K562 (cell line): ENCODE results near the gene ANK3. TPM values are rescaled to one million over a fixed set of nuclear protein-coding genes. Genes with fewer than 3 reads are reported as not detected.

Source experiments
- ATAC-seq: fragments of 200-7000 bp; cut with Tn5 transposase; 3 replicates; pipeline ENCODE4 v1.9.1; 2020; ENCODE audit warnings: moderate library complexity
- BruUV-seq: library from RNA; stranded (reverse); fragments of 400-500 nt; replicated peaks from 2 replicates; lab custom pipeline; 2021; lab: Mats Ljungman, UMichigan
- CTCF ChIA-PET: fragments of 300-600 bp; formaldehyde crosslinking; extraction: SDS; loops from one replicate; lab custom pipeline; 2021; ENCODE audit warnings: low intra/inter-chr PET ratio; lab: Yijun Ruan, JAX
- POLR2A ChIA-PET: fragments of 300-600, 350-650 bp; sonication (Branson Sonifier 250); formaldehyde crosslinking; extraction: SDS; loops from one replicate; lab custom pipeline; 2021; ENCODE audit warnings: antibody characterized with exemption, inconsistent platforms; lab: Yijun Ruan, JAX
- DNase-seq, 4 experiments: peaks; one replicate each; pipeline versions ENCODE4 v3.0.0 to v3.0.0-alpha.2; 2011 to 2018; ENCODE audit warnings: low spot score in 3 of 4, mixed read lengths in 3 of 4; ENCODE audit errors: extremely low read depth in 1 of 4
- FAIRE-seq: peaks from 2 replicates; lab custom pipeline; 2011; peaks lifted over from hg19 to GRCh38; lab: Jason Lieb, UNC
- H2AFZ ChIP-seq: 2 replicates; pipeline ENCODE4 v1.6.0; 2011; ENCODE audit warnings: low read depth, low read length, control low read depth, inconsistent platforms
- H3K27ac ChIP-seq: fragments of 200-600 bp; 3 replicates; pipeline ENCODE4 v1.8.0; 2011; ENCODE audit warnings: low read depth, mild to moderate bottlenecking, control low read depth, inconsistent platforms, low read length, moderate library complexity, mixed read lengths; ENCODE audit errors: extremely low read depth
- H3K27me3 ChIP-seq, 2 experiments: fragments of 300-600 bp in 1 of 2; 2 replicates in 1 of 2; 3 replicates in 1 of 2; pipeline versions ENCODE4 v1.6.0 to v1.8.0; 2011; ENCODE audit warnings: inconsistent platforms in 2 of 2, low read length in 2 of 2, mild to moderate bottlenecking in 1 of 2, mixed read lengths in 1 of 2, moderate library complexity in 1 of 2; ENCODE audit not compliant: control insufficient read depth in 2 of 2, insufficient read depth in 2 of 2
- H3K36me3 ChIP-seq: fragments of 300-600 bp; 3 replicates; pipeline ENCODE4 v1.8.0; 2011; ENCODE audit warnings: mild to moderate bottlenecking, low read length, inconsistent platforms; ENCODE audit not compliant: control insufficient read depth, insufficient read depth
- H3K4me1 ChIP-seq, 2 experiments: fragments of 200-600 bp in 1 of 2; replicated peaks in 1 of 2; 2 replicates in 1 of 2; 3 replicates in 1 of 2; pipeline versions ENCODE4 v1.5.1 to v1.8.0; 2011; ENCODE audit warnings: inconsistent platforms in 2 of 2, low read length in 2 of 2, mild to moderate bottlenecking in 1 of 2, mixed read lengths in 1 of 2, moderate library complexity in 1 of 2; ENCODE audit not compliant: control insufficient read depth in 2 of 2, insufficient read depth in 2 of 2
- H3K4me2 ChIP-seq: 2 replicates; pipeline ENCODE4 v1.6.1; 2011; ENCODE audit warnings: low read length, control low read depth, inconsistent platforms, mixed read lengths; ENCODE audit not compliant: insufficient read depth
- H3K4me3 ChIP-seq: fragments of 200-600 bp; sonication (generic), shearing (Covaris generic); 2 replicates; pipeline ENCODE4 v1.5.1; 2016; ENCODE audit warnings: control low read depth, inconsistent platforms
- H3K79me2 ChIP-seq: fragments of 200-600 bp; 3 replicates; pipeline ENCODE4 v1.8.0; 2011; ENCODE audit warnings: low read length, inconsistent platforms; ENCODE audit not compliant: control insufficient read depth, insufficient read depth
- H3K9ac ChIP-seq, 2 experiments: 2 replicates each; pipeline versions ENCODE4 v1.6.0 to v1.6.1; 2011; ENCODE audit warnings: low read depth in 2 of 2, low read length in 2 of 2, control low read depth in 1 of 2, inconsistent platforms in 1 of 2, mild to moderate bottlenecking in 1 of 2, mixed read lengths in 1 of 2; ENCODE audit not compliant: insufficient read depth in 1 of 2
- H3K9me1 ChIP-seq: one replicate; pipeline ENCODE4 v1.6.0; 2011; ENCODE audit warnings: inconsistent platforms, mild to moderate bottlenecking, low read length, moderate library complexity; ENCODE audit not compliant: control insufficient read depth, insufficient read depth
- H3K9me3 ChIP-seq: replicated peaks from 2 replicates; pipeline ENCODE4 v1.5.1; 2011; ENCODE audit warnings: low read depth, low read length, inconsistent platforms; ENCODE audit not compliant: control insufficient read depth, insufficient read depth
- H4K20me1 ChIP-seq: replicated peaks from 2 replicates; pipeline ENCODE4 v1.6.1; 2011; ENCODE audit warnings: low read length, inconsistent platforms, mixed read lengths; ENCODE audit not compliant: control insufficient read depth, insufficient read depth
- CEBPB ChIP-seq: fragments of 450-650 bp; IDR thresholded peaks from 2 replicates; pipeline ENCODE4 v1.6.1; 2016; ENCODE audit warnings: missing genetic modification characterization, missing compliant biosample characterization
- EHMT2 ChIP-seq: fragments of 450-650 bp; IDR thresholded peaks from 2 replicates; pipeline ENCODE4 v1.6.1; 2018; ENCODE audit warnings: antibody characterized with exemption
- IRF9 ChIP-seq: fragments of 450-650 bp; IDR thresholded peaks from 2 replicates; pipeline ENCODE4 v1.6.1; 2016; ENCODE audit warnings: missing biosample characterization, missing genetic modification characterization
- KLF10 ChIP-seq: fragments of 250-450 bp; sonication (Bioruptor Pico); IDR thresholded peaks from 2 replicates; pipeline ENCODE4 v1.6.1; 2021; ENCODE audit warnings: matching md5 sums
- LCOR ChIP-seq: sonication (generic); formaldehyde crosslinking; IDR thresholded peaks from 2 replicates; pipeline ENCODE4 v1.8.0; 2022; ENCODE audit warnings: mild to moderate bottlenecking, missing genetic modification reagents
- MYBL2 ChIP-seq, 2 experiments: fragments of 450-650 bp in 1 of 2; sonication (generic) in 1 of 2; formaldehyde crosslinking in 1 of 2; IDR thresholded peaks; 2 replicates each; pipeline versions ENCODE4 v1.6.1 to v1.8.1; 2017 to 2022; ENCODE audit warnings: borderline replicate concordance in 1 of 2, inconsistent platforms in 1 of 2, low read depth in 1 of 2, mild to moderate bottlenecking in 1 of 2, missing genetic modification reagents in 1 of 2, moderate library complexity in 1 of 2
- RFX5 ChIP-seq: IDR thresholded peaks from 2 replicates; pipeline ENCODE4 v1.6.1; 2011; ENCODE audit warnings: low read depth, mild to moderate bottlenecking, improper control_type of control experiment, low read length
- WGBS: fragments of 100-300 bp; shearing (Covaris generic); methylation state at CpG from one replicate; pipeline ENCODE4 v1.1.6; 2016; ENCODE audit warnings: low coverage, mixed read lengths; ENCODE audit not compliant: insufficient coverage; ENCODE audit errors: missing lambda C conversion rate; 5-methylcytosine and 5-hydroxymethylcytosine counted together
- in situ Hi-C: fragments of 300-500 bp; cut with MboI; formaldehyde crosslinking; loops from 4 replicates; pipeline ENCODE4 v1.15.0; 2018; ENCODE audit warnings: inconsistent platforms, mixed read lengths
- intact Hi-C: fragments of 100-400 bp; cut with micrococcal nuclease; formaldehyde crosslinking; loops from 2 replicates; pipeline ENCODE4 v1.14.2; 2022
- polyA plus RNA-seq, 8 experiments: library from polyadenylated mRNA; depleted of rRNA in 4 of 8; stranded (reverse) in 5 of 8; unstranded in 3 of 8; fragments of >200 nt; fragmentation: Nextera tagmentation in 2 of 8; fragmentation: Illumina TruSeq in 1 of 8; extraction: Ambion mirVana in 2 of 8; extraction: Trizol in 1 of 8; gene quantifications; 2 replicates each; pipeline versions ENCODE4 v1.2.1 to v1.2.3, GENCODE V29; 2011 to 2014; ENCODE audit warnings: inconsistent platforms in 1 of 8, missing spikeins in 1 of 8
- total RNA-seq, 7 experiments: library from RNA; depleted of rRNA in 6 of 7; stranded (reverse); fragments of >200 nt in 6 of 7; fragmentation: Illumina TruSeq in 2 of 7; extraction: Trizol in 2 of 7; gene quantifications; 2 replicates each; pipeline versions ENCODE4 v1.2.1 to v1.2.3, GENCODE V29; 2011 to 2021; ENCODE audit warnings: low replicate concordance in 1 of 7
- TF ChIP-seq, protein P1 (sequence below), 2 experiments: fragments of 450-650 bp in 1 of 2; sonication (generic) in 1 of 2; formaldehyde crosslinking in 1 of 2; IDR thresholded peaks; 2 replicates each; pipeline versions ENCODE4 v1.7.1 to v1.9.0; 2016 to 2022; ENCODE audit warnings: inconsistent platforms in 1 of 2, mild to moderate bottlenecking in 1 of 2, missing genetic modification reagents in 1 of 2

The ANK3 gene
- total and polyA plus RNA-seq, 9 of the 15 experiments (the other 6 are each of a cell fraction or from before 2014, with no cell fraction given) = 10.0 to 32.3 (median 17.9) TPM

- 66% methylated on average over 7 of the region's 7 CpGs for WGBS
- Histone ChIP-seq H3K9me1 (no peaks in the 10 kb centered on the region), H2AFZ (peak overlapping the region; percentile 93), H4K20me1 (no peaks in the 10 kb centered on the region), H3K4me3 (no peak overlapping the region), H3K27ac (no peak overlapping the region), H3K9me3 (no peaks in the 10 kb centered on the region), H3K9ac (no peak overlapping the region), H3K79me2 (no peaks in the 10 kb centered on the region), H3K36me3 (no peaks in the 10 kb centered on the region), H3K4me2 (0 out of 2 replicates have a peak overlapping the region, but pooled peaks have one; percentile 69), H3K4me1 (peaks cover 2 to 24% of the 10 kb centered on the region in 2 experiments; a peak in 3 of 5 replicates), H3K27me3 (no peaks in the 10 kb centered on the region)
- DNase-seq (peak in 2 of 4 experiments; percentile 38 to 56), FAIRE-seq (no peak), ATAC-seq (peak; percentile 48)
- ChIA-PET POLR2A (interaction anchor here (3.0 kb wide), 1 partner anchor 12 kb away, joined by 16 read pairs; no protein-coding TSS in a partner anchor), CTCF (no interaction called here)
- in situ Hi-C loops = no loop called here
- intact Hi-C loops = no loop called here
- no TSS peak for BruUV-seq
- TF ChIP-seq RFX5 = no peak
- peak; percentile 31; the same call in 1 of the 2 replicates for TF ChIP-seq EHMT2
- 0 out of 2 replicates have a peak, but pooled peaks have one; percentile 5 for TF ChIP-seq MYBL2 (IDR thresholded peaks at IDR 0.05; ENCODE audit: low read depth)
- no peak for TF ChIP-seq MYBL2 (CRISPR knock-in tag; IDR thresholded peaks at IDR 0.05; ENCODE audit: borderline replicate concordance)
- no peak for TF ChIP-seq KLF10
- TF ChIP-seq CEBPB = peak; percentile 87
- no peak for TF ChIP-seq LCOR (CRISPR knock-in tag)
- 0 out of 2 replicates have a peak, but pooled peaks have one; percentile 47 for TF ChIP-seq IRF9 (tag)
- TF ChIP-seq, protein P1, sequence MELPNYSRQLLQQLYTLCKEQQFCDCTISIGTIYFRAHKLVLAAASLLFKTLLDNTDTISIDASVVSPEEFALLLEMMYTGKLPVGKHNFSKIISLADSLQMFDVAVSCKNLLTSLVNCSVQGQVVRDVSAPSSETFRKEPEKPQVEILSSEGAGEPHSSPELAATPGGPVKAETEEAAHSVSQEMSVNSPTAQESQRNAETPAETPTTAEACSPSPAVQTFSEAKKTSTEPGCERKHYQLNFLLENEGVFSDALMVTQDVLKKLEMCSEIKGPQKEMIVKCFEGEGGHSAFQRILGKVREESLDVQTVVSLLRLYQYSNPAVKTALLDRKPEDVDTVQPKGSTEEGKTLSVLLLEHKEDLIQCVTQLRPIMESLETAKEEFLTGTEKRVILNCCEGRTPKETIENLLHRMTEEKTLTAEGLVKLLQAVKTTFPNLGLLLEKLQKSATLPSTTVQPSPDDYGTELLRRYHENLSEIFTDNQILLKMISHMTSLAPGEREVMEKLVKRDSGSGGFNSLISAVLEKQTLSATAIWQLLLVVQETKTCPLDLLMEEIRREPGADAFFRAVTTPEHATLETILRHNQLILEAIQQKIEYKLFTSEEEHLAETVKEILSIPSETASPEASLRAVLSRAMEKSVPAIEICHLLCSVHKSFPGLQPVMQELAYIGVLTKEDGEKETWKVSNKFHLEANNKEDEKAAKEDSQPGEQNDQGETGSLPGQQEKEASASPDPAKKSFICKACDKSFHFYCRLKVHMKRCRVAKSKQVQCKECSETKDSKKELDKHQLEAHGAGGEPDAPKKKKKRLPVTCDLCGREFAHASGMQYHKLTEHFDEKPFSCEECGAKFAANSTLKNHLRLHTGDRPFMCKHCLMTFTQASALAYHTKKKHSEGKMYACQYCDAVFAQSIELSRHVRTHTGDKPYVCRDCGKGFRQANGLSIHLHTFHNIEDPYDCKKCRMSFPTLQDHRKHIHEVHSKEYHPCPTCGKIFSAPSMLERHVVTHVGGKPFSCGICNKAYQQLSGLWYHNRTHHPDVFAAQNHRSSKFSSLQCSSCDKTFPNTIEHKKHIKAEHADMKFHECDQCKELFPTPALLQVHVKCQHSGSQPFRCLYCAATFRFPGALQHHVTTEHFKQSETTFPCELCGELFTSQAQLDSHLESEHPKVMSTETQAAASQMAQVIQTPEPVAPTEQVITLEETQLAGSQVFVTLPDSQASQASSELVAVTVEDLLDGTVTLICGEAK (IDR thresholded peaks at IDR 0.05) = 0 out of 2 replicates have a peak, but pooled peaks have one; percentile 25
- TF ChIP-seq, protein P1 (CRISPR knock-in tag; IDR thresholded peaks at IDR 0.05) = no peak
Observed at GRCh38 chr10:60141896-60142559, 247.6 kb downstream of the ANK3 start.
